ENCODE measurements around the gene ADAM15.

GRCh38 chr1:155030899-155031298 lies 20.2 kb upstream of the ADAM15 start:
- TF ChIP-seq CTCF (IDR thresholded peaks at IDR 0.05 in 4 of 5, conservative IDR thresholded peaks at IDR 0.05 in 1 of 5), result no peak
- TF ChIP-seq POLR2A (IDR thresholded peaks at IDR 0.05), result no peak
